Raji (cell line): ENCODE data around the gene RPS6KA2.

Experiments
- POLR2A ChIP-seq: IDR thresholded peaks from 2 replicates; pipeline ENCODE4 v1.6.1; 2011; ENCODE audit warnings: low read depth, low read length, control low read depth; ENCODE audit not compliant: insufficient read depth

The RPS6KA2 gene

GRCh38 chr6:166459906-166460305 lies 167.1 kb downstream of the RPS6KA2 start:
- TF ChIP-seq POLR2A = no peak

- no peak for TF ChIP-seq POLR2A
Observed at GRCh38 chr6:166459272-166459671, 167.8 kb downstream of the RPS6KA2 start.

GRCh38 chr6:166456395-166457156 lies 170.5 kb downstream of the RPS6KA2 start:
- TF ChIP-seq POLR2A = no peak

- TF ChIP-seq POLR2A = no peak
Observed at GRCh38 chr6:166454692-166455515, 172.1 kb downstream of the RPS6KA2 start.

DNA sequence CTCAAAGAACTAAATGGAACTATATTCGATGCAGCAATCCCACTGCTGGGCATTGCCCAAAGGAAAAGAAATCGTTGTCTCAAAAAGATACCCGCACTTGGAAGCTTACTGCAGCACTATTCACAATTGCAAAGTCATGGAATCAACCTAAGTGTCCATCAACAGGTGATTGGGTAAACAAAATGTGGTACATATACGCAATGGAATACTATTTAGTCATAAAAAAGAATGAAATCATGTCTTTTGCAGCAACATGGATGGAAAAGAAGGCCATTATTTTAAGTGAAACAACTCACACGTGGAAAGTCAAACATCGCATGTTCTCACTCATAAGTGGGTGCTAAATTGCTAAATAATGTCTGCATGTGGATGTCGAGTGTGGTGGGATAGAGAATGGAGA lies 173.4 kb downstream of the RPS6KA2 start:
- no peak for TF ChIP-seq POLR2A

GRCh38 chr6:166450167-166450873 lies 176.7 kb downstream of the RPS6KA2 start:
- no peak for TF ChIP-seq POLR2A

DNA sequence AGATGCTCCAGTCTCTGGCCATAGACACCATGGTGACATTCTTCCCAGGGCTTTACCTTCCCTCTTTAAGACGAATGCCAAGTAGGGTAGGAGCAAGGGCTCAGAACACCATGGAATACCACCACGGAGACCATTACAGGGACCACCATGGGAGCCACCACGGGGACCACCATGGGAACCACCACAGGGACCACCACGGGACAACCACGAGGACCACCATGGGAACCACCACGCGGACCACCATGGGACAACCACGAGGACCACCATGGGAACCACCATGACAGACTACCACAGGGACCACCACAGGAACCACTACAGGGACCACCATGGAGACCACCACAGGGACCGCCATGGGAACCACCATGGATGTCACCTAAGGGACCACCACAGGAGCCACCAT lies 177.4 kb downstream of the RPS6KA2 start:
- no peak for TF ChIP-seq POLR2A

GRCh38 chr6:166449036-166449435 lies 178.0 kb downstream of the RPS6KA2 start:
- TF ChIP-seq POLR2A = no peak

DNA sequence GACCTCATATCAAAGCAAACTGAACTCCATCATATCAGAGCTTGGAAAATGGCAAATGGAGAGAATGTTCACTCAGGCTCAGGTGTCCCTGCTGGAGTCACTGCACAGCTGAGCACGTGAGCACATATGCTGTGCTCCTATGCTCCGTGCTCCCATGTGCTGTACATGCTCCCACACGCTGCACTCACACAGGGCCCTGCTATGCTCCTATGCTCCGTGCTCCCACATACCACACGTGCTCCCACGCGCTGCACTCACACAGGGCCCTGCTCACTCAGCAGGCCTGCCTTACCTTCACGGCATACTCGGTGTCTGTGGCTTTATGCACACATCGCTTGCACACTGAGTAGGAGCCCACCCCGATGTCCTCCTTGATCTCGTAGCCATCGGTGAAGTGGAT lies 178.6 kb downstream of the RPS6KA2 start:
- no peak for TF ChIP-seq POLR2A

DNA sequence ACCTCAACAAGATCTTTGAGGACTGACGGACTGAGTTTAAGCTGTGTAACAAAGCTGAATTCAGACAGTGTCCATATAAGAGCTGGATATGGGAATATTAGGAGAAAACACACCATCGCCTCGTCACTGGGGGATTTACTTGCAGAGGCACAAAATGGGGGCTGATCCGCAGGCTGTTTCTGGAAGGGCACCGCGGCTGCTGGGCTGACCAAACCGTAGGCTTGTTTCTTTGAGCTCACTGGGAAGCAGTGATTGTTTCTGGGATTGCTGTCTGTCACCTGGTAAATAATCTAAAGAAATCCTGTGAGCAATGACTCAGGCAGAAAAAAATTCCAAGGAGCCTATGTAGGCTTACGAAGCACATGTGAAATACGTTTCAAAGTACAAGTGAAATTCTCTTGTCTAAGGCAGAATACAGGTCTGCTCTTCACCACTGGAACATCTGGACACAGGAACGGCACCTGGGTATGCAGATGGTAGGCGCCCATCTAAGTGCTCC lies 180.4 kb downstream of the RPS6KA2 start:
- TF ChIP-seq POLR2A = no peak

- TF ChIP-seq POLR2A = no peak
Observed at GRCh38 chr6:166446146-166446545, 180.9 kb downstream of the RPS6KA2 start.

DNA sequence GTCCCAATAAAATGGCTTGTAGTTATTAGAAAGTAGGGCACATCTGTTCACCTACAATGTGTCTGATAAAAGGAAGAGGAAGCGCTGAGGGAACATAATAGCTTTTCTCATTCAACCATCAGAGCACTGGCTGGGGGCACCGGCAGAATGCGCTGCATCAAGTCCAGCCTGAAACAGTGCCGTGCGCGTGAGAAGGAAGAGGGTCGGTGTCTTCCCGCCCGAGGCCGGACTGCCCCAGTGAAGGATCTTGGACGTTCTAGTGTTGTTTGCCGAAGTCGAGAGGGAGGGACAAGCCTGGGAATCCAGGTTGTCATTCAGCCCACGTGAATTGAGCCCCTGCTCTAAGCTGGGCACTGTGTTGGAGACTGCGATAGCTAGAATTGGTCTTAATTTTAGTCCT lies 182.6 kb downstream of the RPS6KA2 start:
- no peak for TF ChIP-seq POLR2A

DNA sequence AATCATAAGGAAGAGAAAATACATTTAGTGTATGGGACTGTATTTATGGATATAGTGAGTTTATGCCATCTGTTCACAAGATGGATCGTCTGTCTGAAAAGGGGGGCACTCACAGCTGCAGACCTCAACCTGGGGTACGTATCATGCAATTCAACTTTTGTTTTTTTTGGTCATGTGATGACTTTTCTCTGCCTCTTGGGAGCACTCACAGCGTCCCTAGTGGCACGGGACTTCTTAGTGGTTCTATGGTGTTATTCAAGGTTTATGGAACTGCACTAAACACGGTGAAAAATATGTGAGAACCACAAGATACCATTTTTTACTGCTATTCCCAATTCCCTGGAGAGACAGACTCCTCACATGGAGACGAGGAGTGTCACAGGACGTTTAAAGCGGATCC lies 183.9 kb downstream of the RPS6KA2 start:
- TF ChIP-seq POLR2A = no peak

DNA sequence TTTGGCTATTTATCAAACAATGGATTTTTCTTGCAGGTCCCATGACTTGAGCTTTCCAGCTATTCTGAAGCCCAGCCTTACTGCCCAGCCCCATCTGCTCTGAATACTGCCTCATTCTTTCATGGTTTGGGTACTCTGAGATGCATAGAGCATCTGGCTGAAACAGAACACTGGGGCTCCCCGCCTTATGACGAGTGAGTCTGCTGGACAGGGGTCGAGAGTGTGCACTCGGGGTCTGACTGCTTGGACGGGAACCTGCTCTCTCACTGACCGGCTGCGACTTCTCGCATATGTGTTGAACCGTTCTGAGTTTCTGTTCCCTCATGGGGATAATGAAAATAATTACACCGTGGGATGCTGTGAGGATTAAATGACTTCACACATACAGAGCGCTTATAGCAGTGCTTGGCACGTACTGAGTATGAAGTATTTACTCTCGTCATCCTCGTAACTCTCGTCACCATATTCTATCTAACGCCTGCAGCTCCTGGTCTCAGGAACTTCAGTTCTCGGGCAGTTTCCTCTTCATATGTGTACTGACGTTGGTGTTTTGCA lies 184.8 kb downstream of the RPS6KA2 start:
- no peak for TF ChIP-seq POLR2A

GRCh38 chr6:166441325-166442078 lies 185.5 kb downstream of the RPS6KA2 start:
- TF ChIP-seq POLR2A = no peak

DNA sequence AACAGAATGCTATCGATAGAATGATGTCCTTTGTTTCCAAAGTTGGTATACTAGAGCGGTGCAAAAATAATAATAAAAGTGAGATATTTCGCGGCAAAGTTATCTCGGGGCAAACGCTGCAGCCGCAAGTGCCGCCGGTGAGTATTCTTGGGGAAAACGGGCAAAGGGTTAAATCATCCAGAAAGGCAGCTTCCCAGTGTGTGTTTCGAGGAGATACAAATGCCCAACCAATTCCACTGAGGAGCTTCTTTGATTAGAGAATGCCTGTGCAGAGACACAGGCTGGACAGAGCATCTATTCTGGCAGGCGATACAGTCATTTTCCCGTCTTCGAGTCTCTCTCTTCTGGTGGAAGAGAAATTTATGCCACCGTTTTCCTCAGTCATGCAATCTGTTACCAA lies 186.3 kb downstream of the RPS6KA2 start:
- no peak for TF ChIP-seq POLR2A
